B cell (primary cell): ENCODE data around the gene RINL.

Source experiments
- CTCF ChIP-seq: fragments of 200-600 bp; IDR thresholded peaks from one replicate; pipeline ENCODE4 v1.8.0; 2022; ENCODE audit warnings: antibody characterized with exemption, mild to moderate bottlenecking
- EZH2 ChIP-seq: IDR thresholded peaks from 2 replicates; pipeline ENCODE4 v1.6.1; 2012; ENCODE audit warnings: borderline replicate concordance, low read depth, mild to moderate bottlenecking, moderate library complexity, low read length; ENCODE audit not compliant: insufficient read depth, poor library complexity, severe bottlenecking

- TF ChIP-seq CTCF: no peak
- TF ChIP-seq EZH2: no peak
Measured at GRCh38 chr19:38911388-38912001, 33.4 kb upstream of the RINL start.
